Measurements from ENCODE around the gene PRKCA.

The PRKCA gene

DNA sequence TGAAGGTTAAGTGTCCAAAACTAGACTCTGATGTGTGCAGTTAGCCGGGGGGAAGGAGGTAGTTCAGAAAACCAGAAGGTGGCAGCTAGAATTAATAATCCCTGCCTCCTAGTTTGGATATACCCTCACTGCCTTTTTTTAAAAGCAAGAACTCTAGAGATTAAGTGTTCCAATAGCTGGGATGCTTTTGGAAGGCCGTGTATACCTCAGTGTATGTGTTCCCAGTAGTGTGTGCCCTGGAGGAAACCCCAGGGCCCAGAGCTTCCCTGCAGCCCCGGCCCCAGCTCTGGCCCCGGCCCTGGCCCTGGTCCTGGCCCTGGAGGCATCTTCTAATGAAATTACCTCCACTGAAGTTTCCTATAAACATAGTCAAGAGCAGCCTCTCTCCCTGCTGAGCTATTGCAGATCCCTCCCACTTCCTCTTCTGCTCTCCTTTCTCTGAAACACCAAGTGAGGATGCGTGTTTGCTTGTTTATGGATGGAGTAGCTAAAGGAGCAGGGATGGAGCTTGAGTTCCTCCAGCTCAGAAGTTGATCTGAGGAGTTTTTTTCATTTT, 130.7 kb downstream of the PRKCA start:
- H3K4me1 ChIP-seq (ENCODE audit: insufficient read depth, low read length), result peaks cover 13% of the 10 kb centered on the region
- H3K27ac ChIP-seq (ENCODE audit: low read depth, low read length), result no peak overlapping the region
- WGBS, result 70% methylated on average over 5 of the region's 5 CpGs
- no peaks in the 10 kb centered on the region for H3K9me3 ChIP-seq (ENCODE audit: insufficient read depth, low read depth, low read length)
- no peak overlapping the region for H3K4me3 ChIP-seq (ENCODE audit: low read length)
- H3K36me3 ChIP-seq (ENCODE audit: insufficient read depth, low read length), result no peaks in the 10 kb centered on the region
- no peak overlapping the region for H3K9ac ChIP-seq (ENCODE audit: low read depth, low read length)
- H3K27me3 ChIP-seq (ENCODE audit: insufficient read depth, low read length), result no peaks in the 10 kb centered on the region

DNA sequence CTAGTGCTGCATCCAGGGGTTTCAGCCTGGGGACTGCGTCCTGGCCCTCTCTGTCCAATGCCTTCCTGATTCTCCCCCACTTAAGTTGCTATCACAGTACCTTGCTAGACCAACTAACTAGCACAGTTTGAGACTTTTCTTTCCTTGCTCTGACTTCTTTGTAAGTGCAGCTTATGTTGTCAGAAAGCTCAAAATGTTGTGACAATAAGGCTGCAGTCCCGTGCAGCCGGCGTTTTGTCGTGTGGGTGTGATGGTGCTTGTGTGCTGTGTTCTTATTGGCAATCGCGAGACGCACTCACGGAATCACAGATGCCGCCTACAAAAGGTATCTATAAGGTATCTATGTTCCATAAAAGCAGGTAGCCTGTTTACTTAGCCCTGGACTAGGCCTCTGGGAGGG, 132.8 kb downstream of the PRKCA start:
- 96% methylated on average over 10 of the region's 10 CpGs for WGBS

GRCh38 chr17:66436631-66437030, 134.2 kb downstream of the PRKCA start:
- Histone ChIP-seq H3K9ac (ENCODE audit: low read depth, low read length) (no peak overlapping the region), H3K36me3 (ENCODE audit: insufficient read depth, low read length) (no peaks in the 10 kb centered on the region), H3K4me1 (ENCODE audit: insufficient read depth, low read length) (peaks cover 13% of the 10 kb centered on the region), H3K9me3 (ENCODE audit: insufficient read depth, low read depth, low read length) (no peaks in the 10 kb centered on the region), H3K27me3 (ENCODE audit: insufficient read depth, low read length) (no peaks in the 10 kb centered on the region), H3K27ac (ENCODE audit: low read depth, low read length) (no peak overlapping the region), H3K4me3 (ENCODE audit: low read length) (no peak overlapping the region)
- 91% methylated on average over 6 of the region's 6 CpGs for WGBS

More for the DNA sequence above, 132.8 kb downstream of the PRKCA start:
- H3K36me3 ChIP-seq (ENCODE audit: insufficient read depth, low read length), result no peaks in the 10 kb centered on the region
- no peaks in the 10 kb centered on the region for H3K9me3 ChIP-seq (ENCODE audit: insufficient read depth, low read depth, low read length)
- peaks cover 13% of the 10 kb centered on the region for H3K4me1 ChIP-seq (ENCODE audit: insufficient read depth, low read length)
- no peak overlapping the region for H3K4me3 ChIP-seq (ENCODE audit: low read length)
- no peak overlapping the region for H3K9ac ChIP-seq (ENCODE audit: low read depth, low read length)
- no peaks in the 10 kb centered on the region for H3K27me3 ChIP-seq (ENCODE audit: insufficient read depth, low read length)
- H3K27ac ChIP-seq (ENCODE audit: low read depth, low read length), result no peak overlapping the region

DNA sequence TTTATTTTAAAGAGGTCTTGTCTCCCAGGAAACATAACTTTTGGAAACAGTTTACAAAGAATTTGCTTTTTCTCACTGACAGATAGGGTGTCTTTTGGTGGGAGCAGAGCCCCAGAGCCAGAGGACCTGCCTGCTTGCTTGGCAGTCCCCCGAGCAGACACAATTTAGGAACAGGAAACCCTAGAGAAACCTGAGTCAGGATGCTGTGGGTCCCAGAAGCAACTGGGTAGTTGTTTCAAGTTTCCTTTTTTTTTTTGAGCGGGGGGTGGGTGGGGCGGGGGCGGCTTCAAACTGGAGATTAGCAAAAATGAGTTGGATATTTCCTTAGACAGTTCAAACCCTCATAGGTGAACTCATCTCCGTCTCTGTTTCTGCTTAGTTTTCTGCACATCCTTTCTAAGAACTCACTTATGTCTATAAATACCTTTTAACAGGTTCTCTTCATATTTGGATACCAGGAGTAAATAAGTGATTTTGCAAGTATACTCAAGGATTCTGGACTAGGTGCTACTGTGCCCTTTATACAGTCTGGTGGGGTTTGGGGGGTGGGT, 135.1 kb downstream of the PRKCA start:
- Histone ChIP-seq H3K4me1 (ENCODE audit: insufficient read depth, low read length) (peaks cover 10% of the 10 kb centered on the region), H3K9ac (ENCODE audit: low read depth, low read length) (no peak overlapping the region), H3K27ac (ENCODE audit: low read depth, low read length) (no peak overlapping the region), H3K36me3 (ENCODE audit: insufficient read depth, low read length) (no peaks in the 10 kb centered on the region), H3K4me3 (ENCODE audit: low read length) (no peak overlapping the region), H3K9me3 (ENCODE audit: insufficient read depth, low read depth, low read length) (no peaks in the 10 kb centered on the region), H3K27me3 (ENCODE audit: insufficient read depth, low read length) (no peaks in the 10 kb centered on the region)
- WGBS, result 88% methylated on average over 3 of the region's 5 CpGs

DNA sequence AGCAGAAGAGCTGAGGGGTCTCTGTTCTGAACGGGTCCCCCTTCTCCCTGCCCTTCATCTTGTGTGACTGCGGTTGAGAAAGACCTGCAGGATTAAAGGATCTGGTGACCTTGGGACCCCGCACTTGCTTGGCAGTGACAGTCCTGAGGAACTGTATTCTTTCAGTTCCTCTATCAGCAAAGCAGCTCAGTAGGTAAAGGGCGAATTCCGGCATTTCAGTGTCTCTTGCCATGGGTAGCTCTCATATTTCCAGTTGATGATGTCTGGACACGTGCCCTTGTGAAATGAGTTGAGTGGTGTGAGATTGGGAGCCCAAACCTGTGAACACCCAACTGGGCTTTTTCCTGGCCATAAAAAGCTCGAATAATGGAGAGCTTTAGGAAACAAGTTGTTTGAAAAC, 135.7 kb downstream of the PRKCA start:
- 96% methylated on average over 7 of the region's 7 CpGs for WGBS
- Histone ChIP-seq H3K9me3 (ENCODE audit: insufficient read depth, low read depth, low read length) (no peaks in the 10 kb centered on the region), H3K27me3 (ENCODE audit: insufficient read depth, low read length) (no peaks in the 10 kb centered on the region), H3K4me3 (ENCODE audit: low read length) (no peak overlapping the region), H3K27ac (ENCODE audit: low read depth, low read length) (no peak overlapping the region), H3K4me1 (ENCODE audit: insufficient read depth, low read length) (peaks cover 10% of the 10 kb centered on the region), H3K9ac (ENCODE audit: low read depth, low read length) (no peak overlapping the region), H3K36me3 (ENCODE audit: insufficient read depth, low read length) (no peaks in the 10 kb centered on the region)

DNA sequence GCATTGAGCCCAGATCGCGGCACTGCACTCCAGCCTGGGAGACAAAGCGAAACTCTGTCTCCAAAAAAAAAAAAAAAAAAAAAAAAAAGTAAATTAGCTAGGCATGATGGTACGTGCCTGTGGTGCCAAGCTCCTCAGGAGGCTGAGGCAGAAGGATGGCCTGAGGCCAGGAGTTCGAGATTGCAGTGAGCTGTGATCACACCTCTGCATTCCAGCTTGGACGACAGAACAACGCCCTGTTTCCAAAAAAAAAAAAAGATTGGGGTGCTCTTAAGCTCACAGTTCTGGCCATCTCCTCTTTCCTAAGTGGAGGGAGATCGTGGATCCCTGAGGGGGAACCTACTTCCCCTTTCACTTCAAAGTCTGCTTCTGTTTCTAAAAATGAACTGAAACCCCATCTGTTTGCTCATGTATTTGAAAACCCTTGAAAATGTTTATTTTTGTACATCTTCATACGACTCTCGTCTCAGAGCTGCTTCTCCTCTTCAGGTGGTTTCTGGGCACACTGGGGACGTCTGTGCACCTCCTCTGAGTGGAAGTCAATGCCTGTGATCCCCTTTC, 138.8 kb downstream of the PRKCA start:
- Histone ChIP-seq H3K9me3 (ENCODE audit: insufficient read depth, low read depth, low read length) (no peaks in the 10 kb centered on the region), H3K36me3 (ENCODE audit: insufficient read depth, low read length) (no peaks in the 10 kb centered on the region), H3K9ac (ENCODE audit: low read depth, low read length) (no peak overlapping the region), H3K4me1 (ENCODE audit: insufficient read depth, low read length) (peaks cover 10% of the 10 kb centered on the region), H3K4me3 (ENCODE audit: low read length) (no peak overlapping the region), H3K27ac (ENCODE audit: low read depth, low read length) (no peak overlapping the region), H3K27me3 (ENCODE audit: insufficient read depth, low read length) (no peaks in the 10 kb centered on the region)
- 88% methylated on average over 11 of the region's 11 CpGs for WGBS

GRCh38 chr17:66443166-66443565, 140.8 kb downstream of the PRKCA start:
- Histone ChIP-seq H3K4me1 (ENCODE audit: insufficient read depth, low read length) (0 out of 2 replicates have a peak, but pooled peaks cover under 1% of the 10 kb centered on the region), H3K27ac (ENCODE audit: low read depth, low read length) (no peak overlapping the region)
- 98% methylated on average over 2 of the region's 2 CpGs for WGBS

DNA sequence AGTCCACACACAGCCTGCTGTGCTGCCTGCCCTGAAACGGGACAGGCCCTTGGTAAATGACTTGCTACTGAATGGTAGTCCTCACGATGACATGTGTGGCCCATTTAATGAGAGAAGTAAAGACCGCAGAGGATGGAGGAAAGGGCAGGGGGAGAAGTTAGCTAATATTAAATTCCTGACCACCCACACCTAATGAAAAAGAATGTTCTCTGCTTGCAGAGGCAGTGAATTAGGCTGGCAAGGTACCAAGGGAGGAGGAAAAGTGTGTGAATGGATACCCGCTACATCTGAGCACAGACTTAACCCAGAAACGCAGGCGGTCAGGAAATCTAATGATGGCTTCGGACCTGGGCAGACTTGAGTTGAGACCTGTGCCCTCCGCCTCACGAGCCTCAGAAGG, 141.2 kb downstream of the PRKCA start:
- H3K4me3 ChIP-seq (ENCODE audit: low read length), result no peak overlapping the region
- H3K36me3 ChIP-seq (ENCODE audit: insufficient read depth, low read length), result no peaks in the 10 kb centered on the region
- no peaks in the 10 kb centered on the region for H3K27me3 ChIP-seq (ENCODE audit: insufficient read depth, low read length)
- no peak overlapping the region for H3K27ac ChIP-seq (ENCODE audit: low read depth, low read length)
- no peak overlapping the region for H3K9ac ChIP-seq (ENCODE audit: low read depth, low read length)
- H3K4me1 ChIP-seq (ENCODE audit: insufficient read depth, low read length), result peaks cover 5% of the 10 kb centered on the region; the same call in 1 of the 2 replicates
- 93% methylated on average over 8 of the region's 9 CpGs for WGBS
- H3K9me3 ChIP-seq (ENCODE audit: insufficient read depth, low read depth, low read length), result no peaks in the 10 kb centered on the region

More at GRCh38 chr17:66443166-66443565, 140.8 kb downstream of the PRKCA start:
- H3K27me3 ChIP-seq (ENCODE audit: insufficient read depth, low read length), result no peaks in the 10 kb centered on the region
- H3K4me3 ChIP-seq (ENCODE audit: low read length), result no peak overlapping the region
- no peak overlapping the region for H3K9ac ChIP-seq (ENCODE audit: low read depth, low read length)
- no peaks in the 10 kb centered on the region for H3K36me3 ChIP-seq (ENCODE audit: insufficient read depth, low read length)
- H3K9me3 ChIP-seq (ENCODE audit: insufficient read depth, low read depth, low read length), result no peaks in the 10 kb centered on the region

DNA sequence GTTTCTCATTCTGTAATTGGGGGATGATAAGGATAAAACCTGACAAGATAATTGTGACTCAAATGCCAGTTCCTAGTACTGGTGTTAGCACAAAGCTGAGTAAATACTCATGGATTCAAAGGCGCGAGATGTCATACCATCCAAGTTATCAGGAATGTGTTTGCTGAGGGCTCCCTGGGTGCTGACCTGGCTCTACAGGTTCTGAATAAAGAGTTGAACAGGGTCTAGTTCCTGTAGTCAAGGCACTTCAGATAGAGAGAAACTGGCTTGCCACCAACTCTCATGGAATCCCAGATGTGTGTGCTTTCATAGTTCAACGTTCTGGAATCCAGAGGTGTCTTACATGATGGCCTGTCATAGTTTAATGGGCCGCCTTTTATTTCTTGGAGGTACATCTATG, 141.6 kb downstream of the PRKCA start:
- Histone ChIP-seq H3K4me1 (ENCODE audit: insufficient read depth, low read length) (peaks cover 6% of the 10 kb centered on the region; the same call in 1 of the 2 replicates), H3K9me3 (ENCODE audit: insufficient read depth, low read depth, low read length) (no peaks in the 10 kb centered on the region), H3K4me3 (ENCODE audit: low read length) (no peak overlapping the region), H3K27ac (ENCODE audit: low read depth, low read length) (no peak overlapping the region), H3K9ac (ENCODE audit: low read depth, low read length) (no peak overlapping the region), H3K27me3 (ENCODE audit: insufficient read depth, low read length) (no peaks in the 10 kb centered on the region), H3K36me3 (ENCODE audit: insufficient read depth, low read length) (no peaks in the 10 kb centered on the region)
- 95% methylated on average over 4 of the region's 4 CpGs for WGBS

GRCh38 chr17:66445229-66445628, 142.8 kb downstream of the PRKCA start:
- Histone ChIP-seq H3K9me3 (ENCODE audit: insufficient read depth, low read depth, low read length) (no peaks in the 10 kb centered on the region), H3K4me1 (ENCODE audit: insufficient read depth, low read length) (peaks cover 17% of the 10 kb centered on the region), H3K9ac (ENCODE audit: low read depth, low read length) (no peak overlapping the region), H3K36me3 (ENCODE audit: insufficient read depth, low read length) (no peaks in the 10 kb centered on the region), H3K27ac (ENCODE audit: low read depth, low read length) (no peak overlapping the region), H3K4me3 (ENCODE audit: low read length) (no peak overlapping the region), H3K27me3 (ENCODE audit: insufficient read depth, low read length) (no peaks in the 10 kb centered on the region)
- WGBS, result 90% methylated on average over 3 of the region's 3 CpGs

GRCh38 chr17:66446419-66446818, 144.0 kb downstream of the PRKCA start:
- H3K27me3 ChIP-seq (ENCODE audit: insufficient read depth, low read length), result no peaks in the 10 kb centered on the region
- H3K9me3 ChIP-seq (ENCODE audit: insufficient read depth, low read depth, low read length), result no peaks in the 10 kb centered on the region
- no peaks in the 10 kb centered on the region for H3K36me3 ChIP-seq (ENCODE audit: insufficient read depth, low read length)
- no peak overlapping the region for H3K9ac ChIP-seq (ENCODE audit: low read depth, low read length)
- WGBS, result 95% methylated on average over 2 of the region's 2 CpGs
- H3K27ac ChIP-seq (ENCODE audit: low read depth, low read length), result no peak overlapping the region
- H3K4me1 ChIP-seq (ENCODE audit: insufficient read depth, low read length), result peaks cover 25% of the 10 kb centered on the region
- no peak overlapping the region for H3K4me3 ChIP-seq (ENCODE audit: low read length)
